OCI-LY7 (cell line): ENCODE measurements around the gene CD93.

ENCODE experiments used
- CTCF ChIP-seq: fragments of 200-600 bp; sonication (generic); conservative IDR thresholded peaks from 2 replicates; pipeline ENCODE4 v1.5.1; 2014; ENCODE audit warnings: mild to moderate bottlenecking, antibody characterized with exemption, low read length, moderate library complexity, mixed read lengths
- EZH2phosphoT487 ChIP-seq: fragments of 200-600 bp; sonication (generic); IDR thresholded peaks from 2 replicates; pipeline ENCODE4 v1.6.1; 2018; ENCODE audit warnings: low read depth, borderline replicate concordance, mild to moderate bottlenecking, mixed run types, antibody characterized with exemption, low read length, moderate library complexity, mixed read lengths

- TF ChIP-seq CTCF (no peak), EZH2phosphoT487 (no peak)
Observed at GRCh38 chr20:23105193-23105592, 19.1 kb upstream of the CD93 start.
